Measurements from ENCODE around the gene ASS1.

- TF ChIP-seq POLR2AphosphoS2 (conservative IDR thresholded peaks at IDR 0.05; ENCODE audit: low read length) (no peak), RCOR1 (IDR thresholded peaks at IDR 0.05; ENCODE audit: low read depth, low read length) (no peak), CTCF (IDR thresholded peaks at IDR 0.05) (no peak), SREBF2 (IDR thresholded peaks at IDR 0.05) (no peak), POLR2A (IDR thresholded peaks at IDR 0.05; ENCODE audit: low read length) (no peak), ZFP36 (IDR thresholded peaks at IDR 0.05; ENCODE audit: borderline replicate concordance, partially characterized antibody) (no peak), PBX3 (IDR thresholded peaks at IDR 0.05) (no peak), ELK1 (IDR thresholded peaks at IDR 0.05; ENCODE audit: low read depth, low read length) (no peak), RAD21 (conservative IDR thresholded peaks at IDR 0.05 in 1 of 2, IDR thresholded peaks at IDR 0.05 in 1 of 2) (no peak), MAX (IDR thresholded peaks at IDR 0.05) (no peak), SMC3 (IDR thresholded peaks at IDR 0.05) (no peak), EP300 (IDR thresholded peaks at IDR 0.05) (no peak), TP53 (CRISPR knock-in tag; IDR thresholded peaks at IDR 0.05) (no peak), RNF2 (IDR thresholded peaks at IDR 0.05; ENCODE audit: borderline replicate concordance, low read depth) (no peak)
Observed at GRCh38 chr9:130542457-130543228, 97.9 kb downstream of the ASS1 start.

Measured in A549 (cell line).